Suprapubic skin (tissue), 4 donors: ENCODE results near the gene ASB9.

Source experiments
- EP300 ChIP-seq: sonication (generic); formaldehyde crosslinking; IDR thresholded peaks from one replicate; pipeline ENCODE4 v1.6.1; 2017; ENCODE audit warnings: antibody characterized with exemption
- POLR2A ChIP-seq, 2 donors: fragments of 450-650 bp; IDR thresholded peaks; one replicate each; pipeline ENCODE4 v1.6.1; 2017; ENCODE audit warnings: antibody characterized with exemption in 2 of 2, mild to moderate bottlenecking in 2 of 2, moderate library complexity in 2 of 2
- POLR2AphosphoS5 ChIP-seq, 3 donors: sonication (generic); formaldehyde crosslinking; IDR thresholded peaks; one replicate each; pipeline ENCODE4 v1.6.1; 2017; ENCODE audit warnings: antibody characterized with exemption in 3 of 3
- TF ChIP-seq, protein P1 (sequence below), 2 donors: fragments of 200-600 bp in 1 of 2; fragments of 450-650 bp in 1 of 2; sonication (generic) in 1 of 2; IDR thresholded peaks; one replicate each; pipeline ENCODE4 v1.5.1; 2016 to 2019; ENCODE audit warnings: antibody characterized with exemption in 2 of 2, mild to moderate bottlenecking in 1 of 2, moderate library complexity in 1 of 2

DNA sequence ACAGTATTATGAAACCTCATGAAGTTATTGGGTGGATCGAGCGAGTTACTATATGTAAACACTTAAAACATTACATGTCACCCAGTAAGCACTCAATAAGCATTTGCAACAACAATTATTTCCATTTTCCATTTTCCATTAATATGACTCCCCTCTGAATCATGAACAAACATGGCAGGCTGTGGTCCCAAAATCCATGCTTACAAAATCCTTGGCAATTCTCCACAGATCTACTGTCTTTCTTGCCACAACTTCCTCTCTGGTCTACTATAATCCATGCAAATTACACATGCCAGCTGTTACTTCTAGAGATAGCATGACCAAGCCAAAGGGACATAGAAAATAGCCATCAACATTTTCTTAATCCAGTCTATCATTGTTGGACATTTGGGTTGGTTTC is 23.6 kb upstream of the ASB9 start:
- TF ChIP-seq, protein P1, sequence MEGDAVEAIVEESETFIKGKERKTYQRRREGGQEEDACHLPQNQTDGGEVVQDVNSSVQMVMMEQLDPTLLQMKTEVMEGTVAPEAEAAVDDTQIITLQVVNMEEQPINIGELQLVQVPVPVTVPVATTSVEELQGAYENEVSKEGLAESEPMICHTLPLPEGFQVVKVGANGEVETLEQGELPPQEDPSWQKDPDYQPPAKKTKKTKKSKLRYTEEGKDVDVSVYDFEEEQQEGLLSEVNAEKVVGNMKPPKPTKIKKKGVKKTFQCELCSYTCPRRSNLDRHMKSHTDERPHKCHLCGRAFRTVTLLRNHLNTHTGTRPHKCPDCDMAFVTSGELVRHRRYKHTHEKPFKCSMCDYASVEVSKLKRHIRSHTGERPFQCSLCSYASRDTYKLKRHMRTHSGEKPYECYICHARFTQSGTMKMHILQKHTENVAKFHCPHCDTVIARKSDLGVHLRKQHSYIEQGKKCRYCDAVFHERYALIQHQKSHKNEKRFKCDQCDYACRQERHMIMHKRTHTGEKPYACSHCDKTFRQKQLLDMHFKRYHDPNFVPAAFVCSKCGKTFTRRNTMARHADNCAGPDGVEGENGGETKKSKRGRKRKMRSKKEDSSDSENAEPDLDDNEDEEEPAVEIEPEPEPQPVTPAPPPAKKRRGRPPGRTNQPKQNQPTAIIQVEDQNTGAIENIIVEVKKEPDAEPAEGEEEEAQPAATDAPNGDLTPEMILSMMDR (IDR thresholded peaks at IDR 0.05), result no peak
- TF ChIP-seq POLR2A (IDR thresholded peaks at IDR 0.05) (no peak), POLR2AphosphoS5 (IDR thresholded peaks at IDR 0.05) (no peak), EP300 (no peak)
